HS-5 (cell line): Measurements from ENCODE around the gene KDM4C.
A peak's percentile ranks its signal among the peaks of the same experiment; 100 is the strongest.

Source experiments
- DNase-seq: peaks from one replicate; pipeline ENCODE4 v3.0.0-alpha.2; 2012; ENCODE audit warnings: low read depth

Gene KDM4C

DNA sequence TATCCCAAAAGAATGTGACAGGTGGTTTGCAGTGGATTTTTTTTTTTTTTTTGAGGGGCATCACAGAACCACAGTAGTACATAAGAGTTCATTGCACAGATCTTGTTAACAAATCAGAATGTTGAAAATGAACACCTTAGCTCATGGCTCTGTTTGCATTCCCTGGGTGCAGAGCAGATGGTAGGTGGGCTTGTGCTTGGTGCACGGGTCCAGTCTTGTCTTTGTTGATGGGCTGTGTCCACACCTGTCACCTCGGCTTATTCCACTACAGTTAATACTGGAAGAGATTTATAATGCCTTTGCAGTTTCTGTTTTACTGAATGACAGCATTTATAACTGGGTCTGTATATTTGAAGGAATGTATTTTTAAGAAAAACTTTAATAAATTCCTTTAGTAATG, 146.6 kb downstream of the KDM4C start:
- no peak for DNase-seq

DNA sequence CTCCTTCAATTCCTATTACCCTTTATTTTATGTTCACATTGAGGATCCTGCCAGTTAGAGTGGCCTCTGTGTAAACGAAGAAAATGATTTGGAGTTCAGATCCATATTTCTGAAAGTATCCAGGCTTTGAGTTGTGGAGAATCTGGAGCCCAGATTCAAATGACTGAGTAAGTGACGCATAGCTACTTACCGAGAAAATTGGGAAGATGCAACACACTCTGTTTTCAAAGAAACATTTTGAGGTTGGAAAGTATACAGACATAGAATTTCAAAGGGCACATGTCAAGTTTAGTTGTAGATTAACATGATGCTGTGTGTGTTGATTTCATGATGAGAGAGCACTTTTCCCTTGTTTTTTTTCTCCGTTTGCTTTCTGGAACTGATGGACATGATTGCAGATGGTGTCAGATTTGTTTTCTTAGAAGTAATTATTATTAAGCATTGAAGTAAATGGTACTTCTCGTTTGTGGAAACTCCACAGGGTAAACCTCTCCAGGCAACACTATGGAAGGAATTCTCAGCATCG, 148.1 kb downstream of the KDM4C start:
- DNase-seq: no peak

DNA sequence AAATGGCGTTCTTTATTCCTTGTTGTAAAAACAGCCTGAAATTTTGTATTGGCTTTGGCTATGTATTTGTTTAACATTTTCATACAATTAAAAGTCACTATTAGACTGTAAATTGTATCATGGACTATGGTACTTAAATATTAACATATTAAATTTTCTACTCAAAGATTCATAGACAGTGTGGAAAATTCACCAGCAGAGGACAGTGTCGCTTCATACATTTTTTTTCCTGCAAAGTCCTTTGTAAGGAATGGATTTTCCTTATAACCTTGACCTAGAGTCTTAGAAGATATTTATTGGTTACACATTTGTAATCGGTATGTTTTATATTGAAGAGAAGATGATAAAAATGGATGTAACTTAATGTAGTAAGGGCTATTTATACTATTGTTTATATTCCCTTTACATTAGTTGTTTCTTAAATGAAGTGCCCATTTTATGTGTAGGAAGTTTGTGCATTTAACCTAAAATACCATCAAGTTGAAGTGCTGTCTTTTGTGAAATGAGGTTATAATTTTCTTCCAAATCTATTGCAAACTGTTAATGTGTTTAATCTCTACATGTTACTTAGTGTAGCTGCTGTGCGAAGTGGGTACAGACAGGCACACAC, 150.1 kb downstream of the KDM4C start:
- DNase-seq: no peak

DNA sequence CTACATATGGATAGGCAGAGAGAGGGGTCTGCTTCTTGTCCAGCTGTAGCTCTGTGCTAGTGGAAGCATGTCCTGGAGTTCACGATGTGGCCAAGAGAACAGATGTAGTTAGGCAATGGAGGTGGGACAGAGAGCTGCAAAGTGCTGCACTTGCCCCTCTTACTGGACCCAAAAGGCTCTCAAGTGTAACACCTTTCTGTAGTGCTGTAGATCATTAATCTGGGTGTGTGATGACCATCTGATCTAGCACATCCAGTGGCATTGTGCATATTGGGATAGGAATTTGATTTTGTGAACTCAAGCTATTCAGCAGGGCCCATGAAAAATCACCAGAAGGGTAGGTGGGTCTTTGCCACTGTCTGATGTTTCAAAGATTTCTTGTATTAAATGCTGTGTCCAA, 151.4 kb downstream of the KDM4C start:
- no peak for DNase-seq

DNA sequence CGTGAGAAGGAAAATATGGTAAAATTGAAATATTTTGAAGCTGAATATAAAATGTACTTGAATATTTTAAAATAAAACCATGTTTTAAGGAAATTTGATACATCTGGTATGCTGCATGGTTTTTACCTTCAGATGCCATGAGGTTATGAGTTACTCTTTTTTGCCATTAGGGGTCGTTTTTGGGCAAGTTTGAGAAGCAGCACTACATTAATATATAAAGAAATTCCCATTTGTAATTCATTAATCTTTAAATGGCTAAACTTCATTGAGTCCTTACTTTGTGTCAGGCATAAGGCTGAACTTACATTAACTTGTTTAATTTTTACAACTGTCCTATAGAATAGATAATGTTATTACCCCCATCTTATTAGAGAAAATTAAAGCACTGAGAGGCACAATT, 152.3 kb downstream of the KDM4C start:
- no peak for DNase-seq

DNA sequence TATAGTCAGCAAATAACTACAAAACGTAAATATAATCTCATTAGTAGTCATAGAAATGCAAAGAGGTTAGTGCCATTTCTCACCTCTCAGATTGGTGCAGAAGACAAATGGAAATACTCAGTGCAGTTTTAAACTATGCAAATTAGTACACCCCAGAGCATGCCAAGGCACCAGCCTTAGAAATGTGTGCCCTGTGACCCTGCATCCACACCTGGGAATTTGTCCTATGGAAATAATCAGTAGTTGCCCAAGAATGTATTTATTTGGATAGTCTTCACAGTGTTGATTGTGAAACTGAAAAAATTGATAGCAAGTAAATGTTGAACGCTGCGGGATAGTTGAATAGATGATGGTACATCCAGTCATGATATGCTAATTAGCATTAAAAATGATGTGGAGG, 152.7 kb downstream of the KDM4C start:
- DNase-seq: no peak

DNA sequence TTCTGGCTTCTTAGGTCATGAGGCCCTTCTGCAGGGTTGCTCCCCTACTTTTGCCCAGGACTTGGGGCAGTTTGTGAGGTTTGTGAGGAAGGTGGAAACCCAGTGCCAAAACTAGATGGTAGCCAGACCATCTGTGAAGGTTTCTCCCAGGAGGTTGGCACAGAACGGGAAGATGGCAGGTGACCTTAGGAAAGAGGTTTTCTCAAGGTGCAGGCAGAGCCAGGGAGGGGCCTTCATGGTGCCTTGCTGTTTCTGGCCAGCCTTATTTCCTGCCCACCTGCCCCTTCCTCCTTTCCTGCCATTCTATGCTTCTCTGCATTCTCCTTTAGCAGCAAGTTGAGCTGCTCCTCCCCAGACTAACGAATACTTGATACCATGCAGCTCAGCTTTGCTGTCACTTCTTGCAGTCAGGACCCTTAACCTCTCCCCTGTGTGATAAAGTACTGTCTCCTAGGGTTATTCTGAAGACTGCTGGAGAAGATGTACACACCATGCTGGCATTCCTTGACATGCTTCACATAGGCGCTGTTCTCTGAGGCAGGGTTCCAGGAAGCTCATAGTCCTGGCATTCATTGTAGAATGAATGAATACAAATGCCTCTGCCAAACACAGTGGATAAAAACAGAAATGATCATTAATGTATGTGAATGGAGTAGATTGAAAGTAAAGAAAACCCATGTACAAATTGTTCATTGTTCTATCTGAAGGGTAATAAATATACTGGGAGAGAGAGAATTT, 154.3 kb downstream of the KDM4C start:
- DNase-seq: no peak

DNA sequence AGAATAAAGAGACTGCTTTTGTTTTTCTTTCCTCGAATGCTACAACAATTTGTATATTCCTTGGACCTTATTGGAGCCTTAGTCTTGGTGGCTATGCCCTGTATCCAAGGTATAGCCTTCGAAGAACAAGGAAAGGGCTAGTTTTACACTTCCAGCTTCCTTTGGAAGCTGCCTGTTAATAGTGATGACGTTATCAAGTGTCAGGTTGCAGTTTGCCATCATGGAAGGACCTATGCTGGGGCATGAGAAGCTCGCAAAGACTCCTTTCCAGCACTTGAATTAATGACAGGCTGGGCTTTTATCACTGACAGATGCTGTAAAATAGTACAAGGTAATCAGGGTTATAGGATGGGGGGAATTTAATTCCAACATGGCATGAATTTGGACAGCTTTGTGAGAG, 157.9 kb downstream of the KDM4C start:
- no peak for DNase-seq

DNA sequence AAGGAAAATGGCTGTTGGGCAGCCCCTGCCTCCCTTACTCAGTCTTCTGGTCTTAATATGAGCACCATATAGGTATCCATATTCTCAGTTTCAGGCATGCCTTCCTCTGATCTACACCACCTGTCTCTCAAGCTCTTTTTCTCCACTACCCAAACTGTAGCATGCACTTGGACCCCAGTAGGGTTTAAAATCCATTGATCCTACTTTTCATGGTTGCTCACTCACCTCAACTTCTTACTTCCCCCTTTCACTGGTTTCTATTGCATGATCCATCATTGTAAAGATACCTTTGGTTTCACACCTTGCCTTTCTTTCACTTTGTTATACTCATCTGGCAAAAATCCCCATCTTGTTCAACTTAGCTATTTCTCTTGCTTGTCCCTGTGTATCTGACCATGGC, 159.4 kb downstream of the KDM4C start:
- DNase-seq: no peak

DNA sequence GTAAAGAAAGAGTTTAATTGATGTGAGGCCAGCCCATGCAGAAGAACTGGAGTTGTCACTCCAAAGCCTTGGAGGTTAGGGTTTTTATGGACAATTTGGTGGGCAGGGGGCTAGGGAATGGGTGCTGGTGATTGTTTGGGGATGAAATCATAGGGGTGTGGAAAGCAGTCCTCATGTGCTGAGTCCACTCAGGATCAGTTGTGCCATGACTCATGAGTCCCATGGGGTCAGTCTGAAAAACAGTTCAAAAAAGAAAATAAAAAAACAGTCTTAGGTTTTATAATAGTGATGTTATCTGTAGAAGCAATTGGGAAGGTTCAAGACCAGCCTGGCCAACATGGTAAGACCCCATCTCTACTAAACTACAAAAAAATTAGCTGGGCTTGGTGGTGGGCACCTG, 162.3 kb downstream of the KDM4C start:
- DNase-seq: no peak

DNA sequence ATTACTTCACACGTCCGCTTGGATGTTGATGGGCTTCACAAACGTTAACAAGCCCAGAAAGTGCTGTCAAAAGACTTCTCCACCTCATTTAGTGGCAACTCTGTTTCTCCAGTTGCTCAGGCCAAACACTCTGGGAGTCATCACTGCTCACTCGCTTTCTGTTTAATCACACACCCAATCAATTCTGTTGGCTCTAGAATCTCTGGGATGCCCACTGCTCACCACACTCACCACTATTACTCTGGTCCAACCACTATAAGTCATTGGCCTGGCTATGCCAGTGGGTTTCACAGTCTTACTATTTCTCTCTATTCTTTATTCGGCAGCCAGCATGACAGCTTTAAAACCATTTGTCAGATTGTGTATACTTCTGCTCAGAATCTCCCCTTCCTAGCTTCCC, 163.5 kb downstream of the KDM4C start:
- DNase-seq: no peak

DNA sequence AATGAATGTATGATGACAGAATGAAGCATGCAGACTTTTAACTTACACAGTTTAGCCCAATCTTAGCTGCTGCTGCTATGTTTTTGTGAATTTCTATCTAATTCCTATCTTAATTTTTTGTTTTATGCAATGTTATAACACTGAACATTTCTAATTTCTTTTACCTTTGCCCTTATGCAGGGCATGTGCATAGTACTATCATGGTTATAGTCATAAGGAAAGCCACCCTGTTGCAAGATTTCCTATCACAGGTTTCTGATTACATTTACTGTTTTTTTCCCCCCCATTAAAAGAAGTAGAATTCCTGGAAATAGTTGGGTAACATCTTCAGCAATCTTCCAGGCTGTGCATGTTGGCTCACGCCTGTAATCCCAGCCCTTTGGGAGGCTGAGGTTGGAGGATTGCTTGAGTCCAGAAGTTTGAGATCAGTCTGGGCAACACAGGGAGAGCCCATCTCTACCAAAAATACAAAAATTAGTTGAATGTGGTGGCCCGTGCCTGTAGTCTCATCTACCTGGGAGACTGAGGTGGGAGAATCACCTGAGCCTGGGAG, 164.4 kb downstream of the KDM4C start:
- DNase-seq: no peak

DNA sequence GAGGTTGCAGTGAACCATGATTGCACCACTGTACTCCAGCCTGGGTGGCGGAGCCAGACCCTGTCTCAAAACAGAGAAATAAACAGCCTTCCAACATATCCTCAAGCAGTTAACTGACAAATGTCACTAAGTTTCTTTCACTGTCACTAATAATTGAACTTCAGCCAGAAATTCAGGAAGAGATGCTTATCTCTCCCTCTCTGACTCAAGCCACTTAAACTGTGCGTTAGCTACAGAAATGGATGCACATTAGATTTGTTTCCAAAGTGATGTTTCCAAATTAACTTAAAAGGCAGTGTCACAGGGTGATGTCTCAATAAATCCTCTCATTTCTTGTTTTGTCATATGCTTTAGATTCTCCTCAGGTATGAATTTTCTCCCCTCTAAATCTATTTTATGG, 164.9 kb downstream of the KDM4C start:
- no peak for DNase-seq

DNA sequence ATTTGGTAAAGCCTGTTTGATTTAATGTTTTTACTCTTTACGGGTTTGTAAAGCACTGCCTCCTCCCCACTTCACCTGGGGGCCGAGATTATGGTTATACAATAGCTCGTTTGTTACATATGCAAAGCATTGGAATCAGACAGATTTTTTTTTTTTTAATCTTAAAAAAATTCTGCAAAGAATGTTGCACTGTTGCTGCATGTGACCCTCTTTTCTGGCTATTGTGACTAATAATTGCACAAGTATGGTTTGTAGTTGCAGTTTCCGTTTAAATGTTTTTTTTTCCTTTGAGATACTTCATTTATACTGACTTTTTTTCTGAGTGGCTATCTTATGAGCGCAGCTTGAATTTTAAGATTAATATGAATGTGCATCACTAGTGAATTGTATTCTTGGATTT, 165.3 kb downstream of the KDM4C start:
- no peak for DNase-seq

DNA sequence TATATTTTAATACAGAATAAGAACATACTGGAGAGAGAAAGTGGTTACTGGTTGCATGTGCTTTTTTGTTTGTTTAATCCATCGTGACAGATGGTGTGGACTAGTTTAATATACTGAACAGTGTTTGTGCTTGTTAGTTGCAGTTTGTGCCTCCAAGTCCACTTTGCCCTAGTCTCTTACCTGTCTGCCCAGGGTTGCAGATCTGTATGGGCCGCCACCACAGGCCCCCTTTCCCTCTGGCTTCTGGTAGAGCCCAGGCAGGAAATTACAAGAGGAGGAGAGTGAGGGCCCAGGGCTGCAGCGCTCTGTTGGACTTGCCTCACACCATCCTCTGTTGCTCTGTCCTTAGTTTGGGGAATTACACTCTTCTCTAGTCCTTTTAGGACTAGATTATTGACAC, 166.4 kb downstream of the KDM4C start:
- no peak for DNase-seq

DNA sequence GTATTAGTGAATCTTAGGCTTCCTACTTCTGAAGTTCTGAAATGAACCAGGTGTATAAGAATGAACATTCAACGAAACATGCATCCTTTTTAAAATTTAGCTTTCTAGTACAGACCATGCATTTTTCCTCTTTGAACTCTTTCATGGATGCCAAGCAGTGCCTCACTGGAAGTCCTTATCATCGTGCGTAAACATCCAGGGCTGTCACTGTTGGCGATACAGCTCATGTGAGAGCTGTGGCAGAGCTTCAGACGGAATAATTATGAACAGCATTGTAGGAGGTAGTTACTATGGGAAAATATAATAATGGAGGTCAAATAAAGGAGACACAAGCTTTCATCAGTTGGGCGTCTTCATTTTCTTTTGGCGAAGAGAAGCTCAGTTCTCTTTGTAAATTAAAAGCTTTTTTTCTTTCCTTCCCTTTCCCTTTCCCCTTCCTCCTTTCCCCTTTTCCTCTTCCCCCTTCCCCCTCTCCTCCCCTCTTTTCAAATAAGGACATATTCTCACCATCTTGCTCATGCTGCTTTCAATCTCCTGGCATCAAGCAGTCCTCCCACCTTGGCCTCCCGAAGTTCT, 167.3 kb downstream of the KDM4C start:
- no peak for DNase-seq

DNA sequence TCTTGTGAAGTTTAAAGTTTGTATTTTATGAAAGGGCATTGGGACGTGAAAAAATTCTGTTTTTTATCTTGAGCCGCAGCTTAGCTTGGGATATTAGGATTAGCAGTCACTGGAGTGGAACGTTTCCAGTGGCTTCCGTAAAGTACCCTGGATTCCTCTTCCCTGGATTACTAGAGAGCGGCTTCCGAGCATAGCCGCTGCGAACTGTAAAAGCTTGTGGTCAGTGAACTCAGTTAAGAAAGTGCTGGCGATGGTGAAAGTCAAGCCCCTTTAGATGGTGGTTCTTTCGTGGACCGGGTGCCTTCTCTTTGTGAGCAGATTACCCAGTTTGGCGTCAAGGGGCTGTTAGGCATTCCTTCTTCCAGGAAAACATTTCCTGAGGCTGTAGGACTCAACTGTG, 168.1 kb downstream of the KDM4C start:
- DNase-seq: no peak

DNA sequence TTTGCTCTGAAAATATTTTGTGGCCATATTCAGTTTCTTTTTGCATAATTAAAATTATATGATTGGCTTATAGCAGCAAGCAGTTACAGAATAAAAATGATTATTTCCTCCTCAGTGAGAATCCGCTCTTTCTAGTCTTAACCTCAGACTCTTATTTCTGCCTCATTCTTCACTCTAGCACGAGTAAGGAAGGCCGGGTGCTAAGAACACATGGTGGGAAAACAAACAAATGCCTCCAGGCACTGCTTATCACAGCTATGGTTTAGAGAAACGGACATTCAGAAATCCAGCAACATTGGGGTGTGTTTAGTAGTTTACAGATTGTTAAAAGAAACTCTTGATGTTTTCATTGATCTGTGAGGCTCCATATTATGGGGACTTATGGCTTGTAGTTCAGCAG, 168.7 kb downstream of the KDM4C start:
- no peak for DNase-seq

DNA sequence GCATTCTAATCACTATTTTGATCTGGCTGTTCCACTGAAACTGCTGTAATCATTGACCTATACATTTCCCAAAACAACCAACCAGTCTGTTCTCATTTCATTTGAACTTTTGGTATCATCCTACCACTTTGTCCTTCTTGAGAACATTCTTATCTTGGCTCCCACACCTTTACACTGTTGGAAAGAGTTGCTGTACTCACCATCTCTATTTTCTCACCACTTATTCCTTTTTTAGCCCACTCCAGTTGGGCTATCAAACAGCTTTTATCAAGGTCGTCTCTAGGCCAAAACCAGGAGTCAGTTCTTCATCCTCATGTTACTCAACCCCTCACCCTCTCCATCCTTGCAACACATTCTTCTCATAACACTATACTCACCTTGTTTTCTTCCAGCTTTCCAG, 170.1 kb downstream of the KDM4C start:
- no peak for DNase-seq

DNA sequence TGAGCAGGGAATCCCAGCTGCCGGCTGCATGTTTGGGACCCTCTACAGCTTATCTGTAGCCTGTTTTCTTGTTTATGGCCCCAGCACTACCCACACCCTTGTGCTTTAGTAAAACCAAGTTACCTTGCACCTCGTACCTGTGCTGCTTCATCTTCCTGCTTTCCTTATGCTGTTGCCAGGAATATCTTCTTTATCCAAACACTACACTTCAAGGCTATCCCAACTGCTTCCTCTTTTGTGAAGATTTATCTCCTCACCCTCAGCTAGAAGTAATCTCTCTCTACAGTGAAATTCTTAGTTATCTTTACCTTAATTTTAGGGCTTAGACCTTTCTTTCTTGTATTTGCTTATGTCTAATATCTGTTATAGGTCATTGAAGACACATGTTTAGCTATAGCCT, 171.1 kb downstream of the KDM4C start:
- DNase-seq: no peak

DNA sequence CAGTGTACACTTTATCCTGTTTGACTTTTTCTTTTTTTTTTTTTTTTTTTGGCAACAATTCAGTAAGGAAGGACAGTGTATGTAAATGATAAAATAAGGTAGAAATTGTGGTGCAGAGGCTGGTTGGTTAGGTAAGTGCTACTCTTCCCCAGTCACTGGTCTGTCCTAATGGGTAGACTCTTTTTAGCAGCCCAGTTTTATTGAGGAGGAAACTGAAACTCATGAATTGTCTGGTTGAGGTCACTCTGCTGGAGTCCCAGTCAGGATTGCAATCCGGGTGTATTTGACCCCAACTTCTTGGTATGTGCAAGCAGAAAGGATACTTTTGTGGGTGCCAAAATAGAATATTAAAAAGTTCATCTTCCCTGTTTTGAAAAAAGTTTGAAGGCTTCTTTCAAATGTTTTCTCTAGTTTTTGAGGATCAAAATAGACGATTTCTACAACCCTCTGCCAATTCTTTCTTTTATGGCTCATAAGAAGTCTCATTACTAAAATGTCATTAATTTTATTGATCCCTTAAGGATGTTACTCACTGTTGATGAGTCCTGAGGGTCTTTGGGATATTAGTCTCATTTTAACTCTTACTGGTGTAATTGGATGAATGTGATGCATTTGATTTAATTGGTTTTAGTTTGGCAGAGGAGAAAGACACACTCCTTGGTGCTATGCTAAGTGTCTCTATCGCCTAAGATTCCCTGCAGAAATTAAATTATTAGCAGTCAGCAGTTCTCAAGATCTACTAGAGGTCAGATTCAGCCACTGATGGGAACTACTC, 171.9 kb downstream of the KDM4C start:
- DNase-seq: no peak

DNA sequence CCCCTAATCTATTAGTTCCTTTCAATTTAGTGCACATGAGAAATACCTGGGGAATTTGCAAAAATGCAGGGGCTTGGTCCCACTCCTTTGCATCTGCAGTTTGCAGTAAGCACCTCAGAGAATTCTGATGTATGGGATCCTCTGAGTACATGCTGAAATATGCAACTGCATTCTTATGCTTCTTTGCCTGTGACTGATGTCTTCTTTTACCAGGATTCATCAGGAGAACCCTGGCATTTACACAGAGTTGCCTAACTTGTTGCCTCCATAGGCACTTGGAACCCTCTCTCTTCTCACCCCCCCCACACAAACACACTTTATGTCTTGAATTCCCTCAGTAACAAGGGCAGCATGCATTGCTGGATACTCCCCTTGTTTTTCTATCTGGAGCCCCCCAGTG, 173.1 kb downstream of the KDM4C start:
- peak; percentile 73 for DNase-seq

DNA sequence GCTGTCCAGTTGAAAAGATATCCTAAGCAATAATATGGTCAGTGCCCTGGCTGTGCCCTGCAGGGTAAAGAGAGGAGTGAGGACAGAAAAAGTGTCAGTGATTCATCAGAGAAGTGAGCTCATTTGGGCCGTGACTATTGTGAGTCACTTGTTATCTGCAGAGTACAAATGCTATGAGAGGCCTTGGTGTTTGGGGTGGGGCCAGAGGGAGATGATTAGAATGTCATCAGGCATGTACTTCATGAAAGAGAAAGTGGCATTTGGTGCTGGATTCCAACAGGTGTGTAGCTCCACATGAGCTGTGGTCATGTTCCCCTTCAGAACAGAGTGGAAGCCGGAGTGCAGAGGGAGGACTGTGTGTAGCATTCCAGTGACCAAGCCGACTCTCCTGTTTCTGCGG, 174.1 kb downstream of the KDM4C start:
- DNase-seq: peak; percentile 61
